KBM-7 (cell line): Measurements from ENCODE around the gene EIF3D.
A peak's percentile ranks its signal among the peaks of the same experiment; 100 is the strongest.

Experiments
- DNase-seq: peaks from one replicate; pipeline ENCODE4 v3.0.0-alpha.2; 2015
- in situ Hi-C: fragments of 300-500 bp; cut with MboI; formaldehyde crosslinking; loops from 2 replicates; pipeline ENCODE4 v1.14.3; 2020; ENCODE audit warnings: low sequenced_read_pairs, low pct_unique_long_range_greater_than_20kb, mixed read lengths

Gene EIF3D

GRCh38 chr22:36514766-36515165, 14.2 kb downstream of the EIF3D start:
- in situ Hi-C loops, result no loop called here
- DNase-seq, result no peak

- in situ Hi-C loops, result no loop called here
- DNase-seq, result no peak
Measured at GRCh38 chr22:36512991-36513390, 16.0 kb downstream of the EIF3D start.

- in situ Hi-C loops, result no loop called here
- no peak for DNase-seq
Measured at GRCh38 chr22:36512333-36512732, 16.6 kb downstream of the EIF3D start.

DNA sequence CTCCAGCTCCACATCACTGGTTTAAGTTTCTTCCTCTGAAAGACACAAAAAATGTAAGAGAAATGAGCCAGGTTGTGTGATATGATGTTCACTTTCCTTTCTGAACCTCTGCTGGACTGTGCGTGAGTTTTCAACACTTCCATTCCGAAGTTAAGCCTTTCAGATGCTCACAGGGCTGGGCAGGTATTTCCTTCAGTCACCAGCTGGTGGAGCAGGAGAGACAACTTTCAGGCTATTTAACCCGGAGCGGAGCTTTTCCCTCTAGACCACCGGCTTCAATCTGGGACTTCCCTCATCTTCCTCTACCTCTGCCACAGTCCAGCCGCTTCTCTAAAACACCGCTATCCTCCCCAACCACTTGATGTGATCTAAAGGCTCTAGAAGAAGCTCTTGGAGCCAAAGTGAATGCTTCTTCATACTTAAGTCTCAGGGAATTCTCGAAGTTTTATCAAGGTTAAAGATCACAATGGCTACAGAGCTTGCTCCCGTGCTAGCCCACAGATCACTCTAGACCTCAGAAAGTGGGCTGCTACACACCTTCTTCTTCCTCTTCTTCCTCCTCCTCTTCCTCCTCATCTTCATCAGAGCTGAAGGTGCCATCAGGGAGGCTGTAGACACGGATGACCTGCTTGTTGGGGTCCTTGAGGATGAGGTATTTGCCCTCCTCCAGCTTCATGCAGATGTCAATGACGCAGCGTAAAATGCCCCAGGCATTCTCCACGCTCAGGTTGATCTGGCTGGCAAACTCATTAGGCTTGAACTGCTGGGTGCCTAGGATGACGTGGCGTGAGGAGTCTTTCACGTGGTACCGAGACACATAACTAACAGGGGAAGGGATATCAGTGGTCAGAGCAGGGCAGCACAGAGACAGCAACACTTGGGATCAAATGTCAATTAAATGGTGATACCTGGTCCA, 17.7 kb downstream of the EIF3D start:
- in situ Hi-C loops, result no loop called here
- DNase-seq, result peak; percentile 72

GRCh38 chr22:36510384-36510783, 18.6 kb downstream of the EIF3D start:
- in situ Hi-C loops, result no loop called here
- no peak for DNase-seq

- in situ Hi-C loops, result no loop called here
- no peak for DNase-seq
Measured at GRCh38 chr22:36507518-36508010, 21.4 kb downstream of the EIF3D start.

DNA sequence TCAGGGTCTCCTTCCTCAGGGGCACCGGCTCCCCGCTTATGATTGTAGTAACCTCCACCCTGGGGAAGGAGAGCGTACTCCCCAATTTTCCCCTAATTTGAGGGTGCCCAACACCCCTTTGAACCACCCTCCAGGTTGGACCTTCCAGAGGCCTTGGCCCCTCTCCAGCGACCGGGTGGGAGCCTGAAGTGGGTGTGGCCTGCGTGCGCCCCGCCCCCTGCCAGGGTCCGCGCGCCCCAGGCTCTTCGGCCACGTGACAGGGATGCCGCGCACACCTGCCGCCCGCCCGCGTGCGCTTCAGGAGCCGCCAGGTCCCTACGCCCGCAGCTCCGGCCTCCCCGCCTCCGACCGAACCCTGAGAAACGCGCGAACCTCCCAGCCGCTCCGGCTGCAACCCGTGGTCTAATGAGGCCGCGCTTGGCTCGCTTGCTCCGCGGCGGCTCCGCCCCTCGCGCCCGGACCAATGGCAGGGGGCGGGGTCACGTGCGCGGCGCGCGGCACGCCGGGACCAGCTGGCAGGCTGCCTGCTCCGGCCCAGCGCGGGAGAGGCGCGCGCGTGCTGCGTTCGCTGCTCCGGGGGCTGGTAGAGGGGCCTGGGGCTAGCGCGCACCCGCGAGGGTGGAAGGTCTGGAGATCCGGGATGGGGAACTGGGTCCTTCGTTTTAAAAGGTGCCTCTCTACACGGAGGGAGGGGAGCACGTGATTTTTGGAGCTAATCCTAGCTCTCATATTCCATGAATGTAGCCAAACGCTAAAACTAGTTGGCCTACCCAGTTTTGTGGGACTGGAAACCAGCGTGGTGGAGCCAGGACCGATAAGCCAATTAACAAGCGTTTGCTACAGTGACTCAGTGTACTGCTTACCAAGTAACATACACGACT, 22.1 kb downstream of the EIF3D start, which contains the start of gene FOXRED2:
Gene FOXRED2 (minus strand): TSS at position 404 of the 881 bp plus-strand sequence. CDS start 618 bp downstream, outside the sequence.
- in situ Hi-C loops, result no loop called here
- peak; percentile 87 for DNase-seq

DNA sequence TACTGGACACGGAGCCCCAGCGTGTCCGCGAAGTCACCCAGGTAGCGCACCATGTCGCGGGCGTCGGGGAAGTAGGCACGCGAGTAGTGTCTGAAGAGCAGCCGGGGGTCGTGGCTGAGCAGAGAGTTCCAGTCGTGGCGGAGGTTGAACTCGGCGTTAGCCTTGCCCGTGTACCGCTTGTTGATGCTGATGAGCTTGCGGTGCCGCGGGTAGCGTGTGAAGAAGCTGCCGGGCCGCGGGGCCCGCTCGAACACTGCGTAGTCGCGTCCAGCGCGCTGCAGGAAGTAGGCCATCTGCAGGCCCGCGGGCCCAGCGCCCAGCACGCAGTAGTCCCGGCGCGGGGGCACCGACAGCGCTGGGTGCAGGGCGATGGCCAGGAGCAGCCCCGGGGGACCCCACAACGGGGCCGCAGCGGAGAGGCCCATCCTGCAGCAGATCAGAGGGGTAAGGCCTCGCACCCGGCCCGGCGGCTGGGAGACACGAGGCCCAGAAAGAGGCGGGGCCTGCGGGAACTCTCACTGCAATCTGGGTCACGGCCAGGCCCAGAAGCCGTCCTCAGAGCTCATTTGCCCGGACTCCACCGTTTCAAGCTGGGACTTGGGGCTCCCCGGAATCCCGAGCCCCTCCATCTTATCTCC, 22.8 kb downstream of the EIF3D start:
- in situ Hi-C loops, result no loop called here

DNA sequence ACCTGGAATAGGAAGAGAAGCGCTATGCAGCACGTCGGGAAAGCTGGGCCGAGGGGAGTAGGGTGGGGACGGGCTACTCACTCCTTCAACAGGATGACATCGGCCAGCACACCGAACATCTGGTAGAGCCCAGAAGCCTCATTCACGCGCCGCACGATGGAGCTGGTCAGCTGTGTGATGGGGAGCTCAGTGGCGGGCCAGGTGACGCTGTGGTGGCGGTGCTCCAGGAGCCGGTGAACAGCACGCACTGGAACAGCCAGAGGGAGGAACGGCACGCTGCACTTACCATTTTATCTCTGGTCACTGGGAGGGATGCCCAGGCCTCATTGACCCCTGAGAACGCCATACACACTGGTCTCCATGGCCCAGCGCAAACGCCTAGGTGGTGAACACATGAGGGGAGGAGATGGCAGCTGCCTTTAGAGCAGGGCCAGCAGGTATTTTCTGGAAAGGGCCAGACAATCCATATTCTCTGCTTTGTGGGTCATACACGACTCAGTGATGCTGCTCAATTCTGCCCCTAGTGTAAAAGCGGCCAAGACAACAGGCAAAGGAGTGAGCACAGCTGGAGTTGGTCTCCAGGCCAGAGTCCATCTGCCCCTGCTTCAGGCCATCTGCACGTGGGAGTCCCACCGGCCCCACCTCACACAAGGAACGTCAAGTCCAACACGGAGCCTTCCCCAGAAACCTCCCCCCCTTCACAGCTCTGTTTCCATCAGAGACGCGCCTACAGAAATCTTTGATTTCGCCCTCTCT, 30.9 kb downstream of the EIF3D start:
- in situ Hi-C loops, result loop anchor here (25.0 kb wide), 1 partner anchor 311 kb away; no protein-coding TSS in a partner anchor
- DNase-seq, result no peak

More for the DNA sequence above, 22.8 kb downstream of the EIF3D start:
- DNase-seq, result no peak

GRCh38 chr22:36493690-36494110, 35.3 kb downstream of the EIF3D start:
- peak; percentile 90 for DNase-seq
- in situ Hi-C loops, result loop anchor here (25.0 kb wide), 1 partner anchor 306 kb away; no protein-coding TSS in a partner anchor

- DNase-seq, result no peak
- in situ Hi-C loops, result loop anchor here (25.0 kb wide), 1 partner anchor 305 kb away; no protein-coding TSS in a partner anchor
Measured at GRCh38 chr22:36492109-36492508, 36.9 kb downstream of the EIF3D start.

- no peak for DNase-seq
- in situ Hi-C loops, result loop anchor here (25.0 kb wide), 1 partner anchor 304 kb away; no protein-coding TSS in a partner anchor
Measured at GRCh38 chr22:36491155-36491554, 37.8 kb downstream of the EIF3D start.

GRCh38 chr22:36486619-36487384, 42.2 kb downstream of the EIF3D start:
- in situ Hi-C loops, result loop anchor here (25.0 kb wide), 1 partner anchor 300 kb away; no protein-coding TSS in a partner anchor
- DNase-seq, result peak; percentile 72

GRCh38 chr22:36481393-36482168, 47.4 kb downstream of the EIF3D start, which contains the start of gene TXN2:
Gene TXN2 (minus strand): TSS chr22:36481640. CDS start chr22:36480837, 803 bp downstream.
- in situ Hi-C loops, result loop anchor here (25.0 kb wide), 1 partner anchor 294 kb away; no protein-coding TSS in a partner anchor

GRCh38 chr22:36480941-36481392, 48.0 kb downstream of the EIF3D start:
- DNase-seq, result no peak
- in situ Hi-C loops, result loop anchor here (25.0 kb wide), 1 partner anchor 294 kb away; no protein-coding TSS in a partner anchor

More at GRCh38 chr22:36481393-36482168, 47.4 kb downstream of the EIF3D start, which contains the start of gene TXN2:
- DNase-seq, result peak; percentile 95

DNA sequence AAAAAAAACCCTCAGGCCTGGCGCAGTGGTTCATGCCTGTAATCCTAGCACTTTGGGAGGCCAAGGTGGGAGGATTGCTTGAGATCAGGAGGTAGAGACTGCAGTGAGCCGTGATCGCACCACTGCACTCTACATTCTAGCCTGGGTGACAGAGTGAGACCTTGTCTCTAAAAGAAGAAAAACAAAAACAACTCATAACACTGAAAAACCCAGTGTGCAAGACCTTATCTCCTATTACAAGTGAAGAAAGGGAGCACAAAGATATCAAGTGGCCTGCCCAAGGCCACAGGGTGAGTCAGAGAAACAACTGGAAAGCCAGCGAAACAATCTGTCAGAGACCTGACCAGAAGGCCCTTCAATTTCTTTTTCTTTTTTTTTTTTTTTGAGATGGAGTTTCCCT, 50.0 kb downstream of the EIF3D start:
- no peak for DNase-seq
- in situ Hi-C loops, result loop anchor here (25.0 kb wide), 1 partner anchor 292 kb away; no protein-coding TSS in a partner anchor
